ENCODE results near the gene NINJ2.
"Not testable (repeated sequence)": the region's sequence is repeated elsewhere in the genome, so short reads cannot be mapped to it uniquely, and the experiment has no call there.

Gene NINJ2

DNA sequence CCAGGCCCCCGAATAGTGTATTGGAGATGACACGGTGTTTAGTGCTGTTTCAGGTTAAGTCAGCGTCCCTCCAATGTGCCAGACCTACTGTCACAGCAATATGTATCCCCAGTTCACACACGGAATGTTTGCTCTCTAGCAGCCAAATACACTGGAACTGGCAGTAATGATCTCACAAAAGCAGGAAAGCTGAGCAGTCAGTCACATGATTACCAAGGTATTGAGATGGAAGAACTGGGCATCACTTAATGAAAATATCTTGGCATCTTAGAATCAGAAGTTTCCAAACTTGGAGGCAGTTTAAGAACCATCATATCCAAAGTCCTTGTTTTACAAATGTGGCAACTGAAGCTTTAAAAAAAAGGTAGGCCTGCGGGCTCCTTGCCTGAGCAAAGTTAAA lies 23.3 kb downstream of the NINJ2 start:
- DNase-seq: no peak

DNA sequence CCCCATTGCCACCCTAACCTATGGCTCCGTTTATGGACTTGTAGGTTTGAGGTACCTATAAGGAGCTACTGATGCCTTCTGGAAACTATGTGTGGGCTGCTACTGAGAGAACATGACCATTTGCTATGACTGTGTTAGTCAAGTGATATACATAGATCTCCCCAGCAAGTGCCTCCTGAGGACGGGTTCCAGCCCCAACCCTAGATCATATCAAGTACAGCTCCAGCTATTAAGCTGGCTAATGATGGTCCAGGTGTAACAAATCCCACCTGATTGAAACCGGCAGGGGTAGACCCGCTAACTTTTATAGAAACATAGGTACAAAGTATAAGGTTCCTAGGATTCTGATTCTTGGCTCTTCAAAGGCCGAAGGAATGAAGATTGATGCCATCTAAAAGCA lies 23.7 kb downstream of the NINJ2 start:
- DNase-seq: peak in 1 of 2 experiments; percentile 46

DNA sequence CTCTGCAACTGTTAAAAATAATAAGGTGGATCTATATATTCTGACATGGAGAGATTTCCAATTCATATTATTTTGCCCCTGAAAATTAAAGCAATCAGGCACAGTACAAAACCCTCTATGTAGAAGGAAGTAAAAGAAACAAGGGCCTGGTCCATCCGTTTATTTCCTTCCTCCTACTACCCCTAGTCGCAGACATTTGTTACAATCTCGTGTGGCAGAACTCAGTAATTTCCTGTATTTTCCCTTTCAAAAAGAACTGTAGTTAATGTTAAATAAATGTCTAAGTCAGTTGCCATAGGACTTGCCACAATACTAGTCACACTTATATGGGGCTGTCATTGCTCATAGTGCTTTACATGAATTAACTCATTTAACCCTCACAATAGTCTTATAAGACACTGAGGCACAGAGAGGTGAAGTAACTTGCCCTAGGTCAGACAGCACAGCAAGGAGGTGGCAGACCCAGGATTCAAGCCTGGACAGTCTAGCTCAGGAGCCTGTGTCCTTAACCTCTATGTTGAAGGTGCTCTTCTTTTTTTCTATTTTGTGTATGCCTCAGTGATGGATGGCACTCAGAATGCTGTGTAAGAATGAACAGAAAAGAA lies 24.2 kb downstream of the NINJ2 start:
- DNase-seq: no peak

DNA sequence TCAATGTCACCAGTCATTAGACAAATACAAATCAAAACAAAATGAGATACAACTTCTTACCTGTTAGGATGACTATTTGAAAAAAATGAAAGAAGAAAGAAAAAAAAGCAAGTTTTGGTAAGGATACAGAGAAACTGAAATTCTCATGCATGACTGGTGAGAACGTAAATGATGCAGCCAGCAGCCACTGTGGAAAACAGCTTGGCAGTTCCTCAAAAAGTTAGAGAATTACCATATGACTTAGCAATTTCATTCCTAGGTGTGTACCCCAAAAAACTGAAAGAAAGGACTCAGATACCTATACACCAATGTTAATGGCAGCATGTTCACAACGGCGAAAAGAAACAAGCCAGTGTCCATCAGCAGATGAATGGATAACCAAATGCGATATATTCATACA lies 26.6 kb downstream of the NINJ2 start:
- no peak for DNase-seq

DNA sequence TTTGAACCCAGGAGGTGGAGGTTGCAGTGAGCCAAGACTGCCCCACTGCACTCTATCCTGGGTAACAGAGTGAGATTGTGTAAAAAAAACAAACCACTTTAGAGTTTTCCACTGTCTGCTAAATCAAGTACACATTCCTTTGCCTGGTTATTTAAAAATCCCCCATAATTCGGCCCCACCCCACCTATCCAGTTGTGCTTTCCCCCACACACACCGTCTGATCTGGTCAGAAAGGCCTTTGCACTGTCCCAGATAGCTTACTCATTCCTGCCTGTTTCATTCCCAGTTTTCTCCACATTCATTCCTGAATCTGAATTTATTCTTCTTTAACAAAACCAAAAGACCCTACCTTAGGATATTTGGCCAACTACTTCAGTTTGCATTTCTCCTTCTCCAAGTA lies 29.5 kb downstream of the NINJ2 start:
- no peak for DNase-seq

DNA sequence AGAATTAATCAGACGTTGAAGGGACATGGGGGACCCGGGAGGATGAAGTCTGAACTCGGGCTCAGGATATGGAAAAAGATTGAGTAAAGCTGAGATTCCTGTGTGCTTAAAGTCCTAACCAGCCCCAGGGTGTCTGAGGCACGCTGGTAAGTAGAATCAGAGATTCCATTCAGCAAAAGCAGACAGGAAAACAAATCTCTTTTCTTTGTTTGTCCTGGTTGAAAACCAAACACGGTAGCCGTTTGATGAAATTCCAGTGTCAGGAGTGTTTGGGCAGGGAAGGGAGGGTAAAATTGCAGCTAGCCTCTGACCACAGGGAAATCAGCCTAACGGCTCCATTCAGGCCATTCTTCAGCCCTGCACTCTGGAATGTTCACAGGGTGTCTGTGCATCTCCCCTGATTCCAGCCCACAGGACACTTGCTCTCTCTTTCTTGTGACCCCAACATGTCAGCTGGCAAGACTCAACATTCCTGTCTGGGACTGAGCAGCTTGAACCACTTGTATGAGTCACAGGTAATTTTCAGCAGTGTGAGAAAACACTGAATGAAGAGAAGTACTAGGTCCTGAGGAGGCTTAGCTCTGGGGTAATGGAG lies 31.0 kb downstream of the NINJ2 start:
- no peak for DNase-seq

DNA sequence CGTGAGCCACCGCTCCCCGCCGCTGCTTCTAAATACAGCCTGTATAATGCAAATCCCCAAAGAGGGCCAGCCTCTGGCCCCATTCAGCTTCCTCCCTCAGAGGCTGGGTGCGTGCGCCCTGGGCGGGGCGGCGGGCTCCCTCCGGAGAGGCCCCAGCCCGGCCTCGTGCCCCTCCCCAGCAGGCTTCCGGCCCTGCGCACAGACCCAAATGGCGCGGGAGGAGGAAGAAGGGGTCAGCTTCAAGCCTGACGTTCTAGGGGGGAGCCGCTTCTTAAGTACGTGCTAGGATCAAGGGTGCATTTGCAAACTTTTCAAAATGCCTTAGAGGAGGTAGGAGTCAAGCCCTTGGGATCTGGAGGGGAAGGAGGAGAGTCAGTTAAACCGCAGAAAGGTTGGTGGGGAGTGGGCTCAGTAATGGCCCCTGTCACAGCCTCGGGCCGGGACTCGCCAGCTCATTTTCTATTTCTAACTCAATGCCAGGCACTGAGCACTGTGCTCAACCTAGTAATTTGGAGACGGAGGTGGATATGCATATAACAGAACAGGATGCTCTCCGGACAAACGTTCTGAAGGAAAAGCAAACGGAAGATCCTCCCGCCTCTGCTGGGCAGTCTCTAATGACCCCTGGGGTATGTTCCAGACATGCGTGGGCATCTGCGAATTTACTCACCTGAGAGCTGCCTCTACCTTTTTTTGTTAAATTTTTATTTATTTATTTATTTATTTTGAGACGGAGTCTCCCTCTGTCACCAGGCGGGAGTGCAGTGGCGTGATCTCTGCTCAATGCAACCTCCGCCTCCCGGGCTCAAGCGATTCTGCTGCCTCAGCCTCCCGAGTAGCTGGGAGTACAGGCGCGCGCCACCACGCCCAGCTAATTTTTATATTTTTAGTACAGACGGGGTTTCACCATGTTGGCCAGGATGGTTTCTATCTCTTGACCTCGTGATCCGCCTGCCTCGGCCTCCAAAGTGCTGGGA lies 32.3 kb downstream of the NINJ2 start:
- peak; percentile 72 to 80 for DNase-seq

DNA sequence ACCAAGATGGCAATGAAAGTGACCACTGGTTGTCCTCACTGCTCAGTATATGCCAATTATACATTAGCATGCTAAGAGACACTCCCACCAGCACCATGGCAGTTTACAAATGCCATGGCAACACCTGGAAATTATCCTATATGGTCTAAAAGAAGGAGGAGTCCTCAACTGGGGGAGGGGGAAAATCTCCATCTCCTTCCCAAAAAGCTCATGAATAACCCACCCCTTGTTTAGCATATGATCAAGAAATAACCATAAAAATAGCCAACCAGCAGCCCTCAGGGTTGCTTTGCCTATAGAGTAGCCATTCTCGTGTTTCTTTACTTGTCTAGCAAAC lies 34.5 kb downstream of the NINJ2 start:
- not testable (repeated sequence) for DNase-seq

DNA sequence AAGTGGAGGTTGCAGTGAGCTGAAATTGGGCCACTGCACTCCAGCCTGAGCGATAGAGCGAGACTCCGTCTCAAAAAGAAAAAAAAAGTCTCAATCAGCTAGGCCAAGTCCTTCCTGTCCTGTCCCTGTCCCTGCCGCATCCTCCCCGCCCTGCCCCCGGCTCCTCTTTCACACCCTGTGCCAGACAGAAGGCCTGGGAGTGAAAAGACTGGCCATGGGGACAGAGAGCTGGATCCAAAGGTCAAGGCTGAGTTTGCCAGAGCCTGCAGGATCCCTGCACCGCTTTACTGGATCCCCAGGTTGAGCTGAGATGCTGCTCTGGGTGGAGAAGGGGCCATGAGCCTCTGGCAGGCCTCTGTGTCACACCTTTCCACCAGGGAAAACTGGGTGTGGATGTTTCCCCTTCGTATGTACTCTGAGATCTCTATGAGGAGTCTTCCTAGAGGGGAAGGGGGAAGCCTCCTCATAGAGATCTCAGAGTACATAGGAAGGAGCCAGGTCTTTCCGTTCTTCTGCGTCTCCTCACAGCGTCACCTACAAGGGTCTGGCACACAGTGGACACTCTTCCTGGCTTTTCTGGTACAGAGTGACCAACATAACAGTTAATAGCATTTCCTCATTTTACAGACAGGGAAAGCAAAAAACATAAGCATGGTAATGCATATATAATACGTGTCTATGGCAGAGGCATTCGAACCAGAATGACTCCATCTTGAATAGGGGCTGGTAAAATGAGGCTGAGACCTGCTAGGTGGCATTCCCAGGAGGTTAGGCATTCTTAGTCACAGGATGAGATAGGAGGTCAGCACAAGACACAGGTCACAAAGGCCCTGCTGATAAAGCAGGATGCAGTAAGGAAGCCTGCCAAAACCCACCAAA lies 35.1 kb downstream of the NINJ2 start:
- DNase-seq: no peak

DNA sequence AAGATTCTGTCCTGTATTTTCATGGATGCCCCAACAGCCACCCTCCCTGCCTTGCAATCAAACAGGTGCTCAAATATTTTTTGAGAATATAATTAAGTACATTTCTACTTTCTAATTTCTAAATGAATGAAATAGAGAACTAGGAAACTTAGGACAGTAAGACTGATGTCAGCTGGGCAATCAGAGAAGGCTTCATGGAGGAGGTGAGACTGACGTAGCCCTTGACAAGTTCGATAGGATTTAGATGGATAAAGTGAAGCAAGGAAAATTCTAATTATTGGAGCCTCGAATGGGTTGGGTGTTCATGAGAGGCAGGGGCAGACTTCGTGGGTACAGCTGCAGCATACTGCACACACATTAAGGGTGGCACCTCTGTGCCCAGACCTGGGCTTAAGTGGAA lies 36.0 kb downstream of the NINJ2 start:
- DNase-seq: no peak

DNA sequence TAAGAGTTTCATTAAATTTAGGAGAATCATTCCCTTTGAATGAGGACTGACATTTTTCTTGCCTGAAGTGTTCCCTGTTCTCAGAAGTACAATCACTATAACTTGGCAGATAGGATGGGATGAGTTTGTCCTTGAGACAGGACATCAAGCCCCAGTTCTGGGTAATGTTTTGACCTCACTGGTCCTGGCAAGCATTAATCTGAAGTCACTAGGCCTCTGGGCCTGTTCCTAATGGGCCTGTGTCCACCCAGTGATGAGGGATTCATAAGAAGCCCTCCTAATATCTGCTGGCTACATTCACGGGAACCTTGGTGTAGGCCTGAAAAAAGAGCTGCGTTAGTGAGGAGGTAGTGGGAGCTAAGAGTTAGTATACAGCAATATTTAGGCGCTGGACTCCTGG lies 37.2 kb downstream of the NINJ2 start:
- DNase-seq: no peak

DNA sequence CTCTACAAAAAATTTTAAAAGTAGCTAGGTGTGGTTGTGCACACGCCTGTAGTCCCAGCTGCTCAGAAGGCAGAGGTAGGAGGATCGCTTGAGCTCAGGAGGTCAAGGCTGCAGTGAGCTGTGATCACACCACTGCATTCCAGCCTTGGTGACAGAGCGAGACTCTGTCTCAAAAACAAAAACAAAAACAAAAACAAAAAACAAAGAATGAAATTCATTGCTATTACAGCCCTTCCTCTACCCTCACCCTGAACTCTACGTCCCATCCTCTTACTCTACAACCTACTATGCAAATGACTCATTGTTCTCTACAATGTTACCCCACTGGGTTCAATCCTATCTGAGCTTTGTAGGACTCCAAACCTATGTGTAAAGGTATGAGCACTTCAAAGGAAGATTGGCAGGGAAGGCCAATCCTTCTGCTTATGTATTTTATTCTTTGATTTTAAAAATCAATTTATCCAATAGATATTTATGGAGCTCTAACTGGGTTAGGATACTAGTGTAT lies 39.3 kb downstream of the NINJ2 start:
- DNase-seq: no peak

DNA sequence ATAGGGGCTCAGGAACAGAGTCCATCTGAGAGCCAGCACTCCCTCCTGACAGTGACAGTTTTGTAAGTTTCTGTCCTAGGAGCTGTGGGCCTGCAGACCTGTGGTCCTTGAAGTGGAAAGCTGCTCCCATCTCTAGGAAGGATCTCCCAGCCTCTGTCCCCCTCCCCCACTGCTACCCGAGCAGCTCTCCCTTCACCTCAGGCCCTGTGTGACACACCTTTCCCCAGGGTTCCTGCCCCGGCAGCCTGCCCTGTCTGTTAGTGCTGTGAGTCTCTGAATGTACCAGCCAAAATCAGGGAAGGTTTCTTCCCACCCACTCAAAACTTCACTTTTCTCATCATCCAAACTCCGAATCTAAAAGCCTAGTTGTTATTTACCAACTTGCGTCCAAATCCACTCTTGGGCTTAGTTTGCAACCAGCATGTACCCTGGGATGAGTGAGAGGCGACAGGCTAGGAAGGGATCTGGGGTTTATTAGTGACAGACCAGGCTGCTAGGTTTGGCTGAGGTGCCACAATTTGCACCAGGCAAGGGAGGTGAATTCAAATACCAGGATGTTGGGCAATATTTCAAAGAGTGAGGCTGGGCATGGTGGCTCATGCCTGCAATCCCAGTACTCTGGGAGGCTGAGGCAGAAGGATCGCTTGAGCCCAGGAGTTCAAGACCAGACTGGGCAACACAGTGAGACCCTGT lies 39.9 kb downstream of the NINJ2 start:
- DNase-seq: no peak

DNA sequence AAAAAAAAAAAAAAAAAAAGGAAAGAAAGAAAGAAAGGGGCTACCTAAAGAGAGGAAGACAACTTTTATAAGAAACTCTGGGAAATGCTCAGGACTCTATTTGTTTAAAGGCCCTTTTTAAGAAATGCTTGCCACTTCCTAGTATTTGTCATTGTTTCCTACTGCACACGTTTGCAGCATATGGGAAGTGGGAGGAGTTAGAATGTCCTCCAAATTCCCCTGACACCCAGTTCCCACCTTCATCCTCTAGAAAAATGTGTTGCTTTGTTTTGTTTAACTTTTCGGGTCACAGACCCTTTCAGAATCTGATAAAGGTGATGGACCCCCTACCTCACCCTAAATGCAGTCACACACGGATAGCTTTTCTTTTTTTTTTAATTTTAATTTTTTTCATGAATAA lies 40.8 kb downstream of the NINJ2 start:
- DNase-seq: no peak

DNA sequence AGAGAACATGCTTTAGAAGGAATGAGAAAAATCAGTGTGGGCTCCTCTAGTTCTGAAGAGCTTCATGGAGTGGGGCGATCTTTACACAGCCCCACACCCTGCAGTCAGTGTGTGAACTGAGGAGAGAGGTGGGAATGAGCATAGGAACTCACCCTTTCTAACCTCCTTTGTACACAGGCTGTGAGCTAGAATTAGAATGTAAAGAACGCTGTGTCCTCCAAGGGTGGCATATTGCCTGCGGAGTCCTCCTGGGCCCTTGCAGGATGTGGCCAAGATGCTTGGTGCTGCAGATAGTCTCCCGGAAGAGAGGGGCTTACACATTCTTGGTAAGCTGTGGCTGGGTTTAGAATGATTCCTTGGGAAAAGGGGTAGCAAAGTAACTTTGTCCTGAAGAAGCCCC lies 43.9 kb downstream of the NINJ2 start:
- DNase-seq: no peak

DNA sequence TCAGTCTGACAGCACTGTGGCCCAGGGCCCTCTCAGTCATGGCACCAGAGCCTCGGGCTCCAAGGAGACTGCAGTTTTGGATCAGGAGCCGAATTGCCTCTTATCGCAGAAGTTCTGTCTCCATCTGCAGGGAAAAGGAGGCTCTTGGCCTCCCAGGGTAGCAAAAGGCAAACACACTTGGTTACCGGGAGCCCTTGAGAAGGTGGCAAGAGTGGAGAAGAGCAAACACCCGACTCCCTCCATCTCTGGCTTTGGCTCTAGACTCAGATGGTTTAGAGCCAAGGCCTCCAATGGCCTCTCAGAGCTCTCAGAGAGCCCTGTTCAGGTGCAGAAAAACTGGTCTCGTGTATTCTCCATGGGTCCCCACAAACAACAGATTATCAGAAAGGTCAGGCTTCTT lies 44.6 kb downstream of the NINJ2 start:
- no peak for DNase-seq

DNA sequence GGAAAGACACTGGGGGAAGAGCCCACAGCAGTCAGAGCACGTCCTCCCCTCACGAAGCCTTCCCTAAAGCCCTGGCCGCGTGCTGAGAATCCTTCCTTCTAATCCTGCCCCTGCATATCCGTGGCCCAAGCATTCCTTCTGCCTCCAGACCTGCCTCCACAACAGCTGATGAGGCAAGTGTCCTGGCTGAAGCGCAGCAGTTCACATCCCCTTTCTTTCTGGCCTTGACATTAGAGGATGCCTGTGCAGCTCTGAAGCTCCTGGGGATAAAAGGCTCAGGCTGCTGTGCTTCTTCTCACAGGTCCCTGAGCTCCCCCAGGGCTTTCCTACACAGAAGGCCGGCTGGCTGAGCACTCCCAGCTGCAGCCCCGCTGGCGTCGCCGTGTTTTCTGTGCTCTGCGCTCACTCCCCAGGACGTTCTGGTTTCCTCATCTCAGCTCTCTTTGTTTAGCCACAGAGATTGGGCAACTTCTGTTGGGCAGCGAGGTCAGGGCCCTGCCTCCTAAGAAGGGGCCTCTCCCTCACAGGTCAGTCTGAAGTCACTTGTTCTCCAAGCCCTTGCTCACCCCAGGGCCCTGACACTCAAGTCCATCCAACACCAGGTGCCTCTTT lies 45.8 kb downstream of the NINJ2 start:
- DNase-seq: no peak

DNA sequence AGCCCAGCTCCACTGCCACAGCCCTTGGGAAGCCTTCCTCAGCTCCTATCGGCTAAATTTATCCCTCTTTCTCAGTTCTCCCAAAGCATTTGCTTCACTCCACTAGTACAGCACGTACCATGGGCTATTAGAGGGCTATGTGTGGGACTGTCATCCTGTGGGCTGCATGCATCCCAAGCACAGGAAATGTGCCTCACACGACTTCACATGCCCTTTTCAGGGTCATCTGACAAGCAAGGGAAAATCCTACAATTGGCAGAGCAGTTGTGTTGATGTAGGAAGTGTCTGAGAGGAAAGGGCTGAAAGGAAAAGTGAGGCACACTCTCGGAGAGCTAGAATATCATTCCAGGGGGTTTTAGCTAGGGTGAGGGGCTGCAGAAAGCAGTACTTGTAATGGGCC lies 47.6 kb downstream of the NINJ2 start:
- DNase-seq: no peak

DNA sequence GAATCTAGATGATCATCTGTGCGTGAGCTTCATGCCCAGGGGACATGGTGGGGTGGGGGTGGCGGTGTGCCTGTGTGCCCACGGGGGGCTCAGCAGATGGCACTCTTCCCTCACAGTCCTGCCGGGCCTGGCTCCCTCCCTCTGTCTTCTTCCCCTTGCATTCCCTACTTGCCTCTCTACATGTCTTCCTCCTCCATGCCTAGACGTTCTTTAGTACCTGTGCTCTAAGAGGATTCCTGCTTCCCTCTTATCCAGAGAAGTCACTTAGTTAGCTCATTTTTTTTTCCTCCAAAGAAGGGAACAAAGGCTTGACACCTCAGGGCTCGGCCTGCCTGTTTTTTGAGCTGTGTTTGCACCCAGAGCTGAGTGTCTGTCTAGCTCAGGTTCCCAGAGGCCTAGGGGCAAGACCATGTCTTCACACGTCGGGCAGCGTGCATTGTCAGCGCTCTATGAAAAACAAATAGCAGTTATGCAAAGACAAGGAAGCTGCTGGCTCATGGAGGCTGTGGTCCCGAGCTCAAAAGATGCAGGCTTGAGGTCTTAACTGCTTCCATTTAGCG lies 48.8 kb downstream of the NINJ2 start:
- peak in 1 of 2 experiments; percentile 42 for DNase-seq

DNA sequence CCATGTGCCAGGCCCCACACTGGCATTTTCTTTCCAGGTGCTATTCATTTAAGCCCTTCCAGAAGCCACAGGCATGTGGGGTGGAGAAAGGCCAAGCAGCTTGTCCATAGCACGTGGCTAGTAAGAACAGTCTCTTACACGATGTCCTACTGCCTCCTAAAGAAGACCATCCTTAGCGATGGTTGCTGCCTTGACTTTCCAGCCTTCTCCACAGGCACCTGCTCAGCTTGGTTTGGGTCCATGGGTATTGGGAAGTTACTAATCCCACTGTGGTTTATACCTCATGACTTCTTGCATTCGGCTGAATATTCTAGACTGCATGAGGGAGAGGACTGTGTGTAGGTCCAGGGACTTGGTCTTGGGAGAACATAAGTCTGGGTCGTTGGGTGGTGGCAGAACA lies 49.2 kb downstream of the NINJ2 start:
- no peak for DNase-seq

DNA sequence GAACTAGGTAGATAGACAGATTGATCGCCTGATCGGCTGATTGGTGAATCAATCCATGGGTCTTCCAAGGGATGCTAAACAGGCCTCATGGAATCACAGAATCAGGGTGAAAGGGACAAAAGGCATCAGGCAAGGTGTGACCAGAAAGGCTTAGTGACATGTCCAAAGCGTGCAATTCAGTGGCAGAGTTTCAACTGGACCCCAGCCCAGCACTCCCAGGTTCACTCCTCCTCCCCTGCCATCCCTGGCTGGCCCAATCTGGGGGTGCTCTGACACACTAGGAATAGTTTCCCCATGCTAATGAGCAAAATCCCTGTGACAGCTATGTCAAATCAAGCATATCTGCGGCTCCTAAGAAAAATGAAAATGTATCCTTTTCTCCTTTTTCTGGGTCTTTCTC lies 50.4 kb downstream of the NINJ2 start:
- DNase-seq: no peak

DNA sequence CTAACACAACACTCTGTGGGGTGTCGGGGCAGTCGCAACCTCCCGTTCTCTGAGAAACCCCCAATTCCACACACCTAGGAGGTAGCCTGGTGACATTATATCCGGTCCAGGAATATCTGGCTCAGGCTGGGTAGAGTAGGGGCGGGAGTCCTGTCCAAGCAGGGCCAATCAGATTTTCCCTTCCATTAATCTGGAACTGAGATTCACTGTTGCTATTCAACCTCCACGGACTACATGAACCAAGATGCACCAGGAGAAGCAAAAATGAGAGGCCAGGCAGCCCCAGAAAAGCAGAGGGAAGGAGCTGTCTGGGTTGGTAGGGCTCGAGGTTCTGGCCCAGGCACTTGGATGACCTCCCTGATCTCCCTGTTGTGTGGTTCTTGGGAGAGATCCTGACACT lies 51.0 kb downstream of the NINJ2 start:
- no peak for DNase-seq

Data from activated CD4-positive, alpha-beta T cell treated with anti-CD3 and anti-CD28 coated beads, Interleukin-2, amount 50 U/mL, for 48 hours (primary cell).